Sigmoid colon (tissue), 4 donors: Measurements from ENCODE around the gene SETD7.

Experiments
- CTCF ChIP-seq, 4 experiments: fragments of 450-650 bp in 3 of 4; fragments of 200-600 bp in 1 of 4; IDR thresholded peaks; one replicate each; pipeline ENCODE4 v1.5.1; 2016 to 2019; ENCODE audit warnings: antibody characterized with exemption in 4 of 4, mild to moderate bottlenecking in 3 of 4, moderate library complexity in 2 of 4
- EP300 ChIP-seq, 4 donors: sonication (generic); formaldehyde crosslinking; IDR thresholded peaks; one replicate each; pipeline ENCODE4 v1.6.1; 2017; ENCODE audit warnings: antibody characterized with exemption in 4 of 4
- POLR2A ChIP-seq, 2 donors: fragments of 450-650 bp; IDR thresholded peaks; one replicate each; pipeline ENCODE4 v1.6.1; 2016; ENCODE audit warnings: antibody characterized with exemption in 2 of 2, mild to moderate bottlenecking in 2 of 2, moderate library complexity in 2 of 2
- POLR2AphosphoS5 ChIP-seq, 4 donors: sonication (generic); formaldehyde crosslinking; IDR thresholded peaks; one replicate each; pipeline ENCODE4 v1.6.1; 2017; ENCODE audit warnings: antibody characterized with exemption in 4 of 4

- TF ChIP-seq CTCF (IDR thresholded peaks at IDR 0.05) (no peak), POLR2AphosphoS5 (IDR thresholded peaks at IDR 0.05) (no peak), POLR2A (IDR thresholded peaks at IDR 0.05) (no peak), EP300 (IDR thresholded peaks at IDR 0.05) (no peak)
Measured at GRCh38 chr4:139555705-139556070, 331 bp downstream of the SETD7 start.
